GM15510 (cell line): ENCODE data around the gene ORM2.

Source experiments
- POLR2A ChIP-seq: IDR thresholded peaks from 3 replicates; pipeline ENCODE4 v1.6.1; 2011; ENCODE audit warnings: borderline replicate concordance; ENCODE audit not compliant: insufficient read length; ENCODE audit errors: extremely low read depth

The ORM2 gene

DNA sequence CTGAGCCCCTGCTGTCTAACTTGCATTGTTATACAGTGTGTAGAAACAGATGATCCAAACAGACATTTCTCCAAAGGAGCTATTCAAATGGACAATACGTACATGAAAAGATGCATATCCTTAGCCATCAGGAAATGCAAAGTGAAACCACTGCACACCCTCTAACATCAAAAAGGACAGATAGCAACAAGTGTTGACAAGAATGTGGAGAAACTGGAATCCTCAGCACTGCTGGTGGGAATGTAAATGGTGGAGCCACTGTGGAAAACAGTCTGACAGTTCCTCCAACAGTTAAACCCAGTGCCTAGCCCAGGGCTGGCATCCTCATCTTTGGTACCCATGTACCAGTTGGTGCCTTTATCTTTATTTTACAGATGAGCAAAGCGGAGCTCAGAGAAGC lies 8.5 kb downstream of the ORM2 start:
- TF ChIP-seq POLR2A: no peak

DNA sequence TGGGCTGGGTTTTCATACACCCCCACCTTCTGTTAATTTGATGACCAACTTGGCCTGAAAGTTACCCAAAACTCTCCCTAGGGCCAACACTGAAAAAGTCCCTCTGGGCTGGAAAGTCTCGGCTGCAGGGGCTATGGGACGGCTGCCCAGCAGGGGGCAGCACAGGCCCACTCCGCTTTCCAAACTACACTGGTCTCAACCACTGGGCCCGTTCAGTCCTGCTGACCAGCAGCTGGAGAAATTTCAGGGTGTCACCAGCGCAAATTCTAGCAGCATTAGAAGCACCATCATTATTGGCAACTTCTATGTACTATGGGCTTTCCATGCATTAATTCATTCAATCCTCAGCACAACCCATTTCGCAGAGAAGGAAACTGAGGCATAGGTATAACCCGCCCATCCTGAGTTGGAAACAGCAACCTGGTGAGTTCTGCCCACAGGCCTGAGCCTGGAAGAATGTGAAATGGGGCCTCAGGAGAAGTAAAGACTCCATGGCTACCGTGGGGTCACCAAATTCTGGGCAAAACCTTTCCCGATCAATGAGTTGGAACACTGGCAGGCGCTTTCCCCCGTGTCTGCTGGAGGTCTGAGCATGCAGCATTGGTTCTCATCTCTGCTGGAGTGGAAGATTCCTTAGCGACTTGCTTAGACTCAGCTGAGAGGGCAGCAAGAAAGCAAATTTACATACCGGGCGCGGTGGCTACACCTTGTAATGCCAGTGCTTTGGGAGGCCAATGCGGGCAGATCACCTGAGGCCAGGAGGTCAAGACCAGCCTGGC lies 9.7 kb downstream of the ORM2 start:
- TF ChIP-seq POLR2A: no peak

DNA sequence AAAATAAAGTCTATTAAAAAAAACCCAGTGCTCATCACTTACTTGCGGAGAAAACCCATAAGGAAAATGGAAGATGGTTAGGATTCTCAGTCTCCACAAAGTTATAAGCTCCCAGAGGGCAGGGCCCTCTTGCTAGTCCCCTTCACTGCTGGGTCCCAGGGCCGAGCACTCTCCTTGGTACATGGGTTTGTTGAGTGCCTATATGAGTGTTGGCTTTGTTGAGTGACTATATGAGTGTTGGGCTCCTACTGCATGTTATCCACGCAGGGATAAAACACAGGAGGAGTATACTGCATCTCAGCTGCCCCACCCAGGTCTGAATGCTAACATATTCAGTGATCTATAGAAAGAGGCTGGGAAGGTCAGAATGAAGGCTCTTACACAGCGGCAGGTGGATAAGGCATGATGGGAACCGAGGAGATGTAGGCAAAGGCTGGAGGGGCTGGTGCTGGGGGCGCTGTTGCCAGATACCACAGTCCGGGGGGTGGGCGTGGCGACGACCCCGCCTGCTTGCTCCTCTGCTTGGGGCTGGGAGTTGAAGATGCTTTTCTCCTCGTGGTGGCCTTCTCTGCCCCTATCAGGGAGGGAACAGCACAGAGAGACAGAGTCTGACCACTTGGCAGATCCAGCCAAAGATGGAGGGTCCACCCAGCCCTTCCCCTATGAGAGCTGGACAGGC lies 11.6 kb downstream of the ORM2 start:
- TF ChIP-seq POLR2A: peak; percentile 4

DNA sequence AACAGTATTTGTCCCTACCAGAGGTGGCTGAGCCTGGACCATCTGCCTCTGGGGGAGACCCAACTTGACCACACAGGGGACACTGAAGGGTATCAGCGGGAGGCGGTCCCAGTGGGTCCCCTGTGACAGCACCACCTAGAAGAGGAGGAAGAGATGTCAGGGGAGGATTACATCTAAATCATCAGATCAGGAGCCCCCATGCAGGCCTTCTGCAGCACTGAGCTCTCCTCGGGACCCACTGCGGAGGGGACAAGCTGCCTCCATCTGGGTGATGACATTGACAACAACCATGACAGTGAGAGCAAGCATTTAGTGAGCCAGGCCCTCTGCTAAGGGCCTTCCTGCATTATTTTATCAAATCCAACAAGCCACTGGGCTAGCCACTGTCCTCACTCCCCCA lies 12.3 kb downstream of the ORM2 start:
- TF ChIP-seq POLR2A: peak; percentile 7

DNA sequence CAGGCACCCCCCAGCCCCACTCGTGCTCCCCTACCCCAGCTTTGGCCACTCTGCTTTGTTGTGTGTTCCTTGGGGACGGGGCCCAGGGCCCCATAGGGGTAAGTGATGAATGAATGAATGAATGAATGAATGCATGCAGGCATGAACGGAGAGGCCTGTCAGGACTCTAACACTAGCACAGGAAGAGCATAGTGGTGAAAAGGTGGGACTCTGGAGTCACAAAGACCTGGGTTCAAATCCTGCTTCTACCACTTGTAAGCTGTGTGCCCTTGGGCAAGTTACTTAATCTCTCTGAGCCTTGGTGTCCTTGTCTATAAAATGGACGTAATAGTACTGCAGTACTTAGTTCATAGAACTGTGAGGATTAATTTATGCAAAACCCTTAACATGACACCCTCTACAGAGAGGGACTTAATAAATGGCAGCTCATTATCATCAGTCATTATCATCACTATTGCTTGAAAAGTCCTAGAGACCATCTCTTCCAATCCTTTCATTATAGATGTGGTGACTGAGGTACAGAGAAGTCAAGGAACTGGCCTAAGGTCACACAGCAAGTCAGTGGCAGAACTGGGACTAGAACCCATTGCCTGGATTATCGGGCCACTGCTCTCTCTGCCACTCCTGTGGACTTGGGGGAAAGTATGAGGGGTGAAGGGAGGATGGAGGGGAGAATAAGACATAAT lies 13.2 kb downstream of the ORM2 start:
- TF ChIP-seq POLR2A: no peak

DNA sequence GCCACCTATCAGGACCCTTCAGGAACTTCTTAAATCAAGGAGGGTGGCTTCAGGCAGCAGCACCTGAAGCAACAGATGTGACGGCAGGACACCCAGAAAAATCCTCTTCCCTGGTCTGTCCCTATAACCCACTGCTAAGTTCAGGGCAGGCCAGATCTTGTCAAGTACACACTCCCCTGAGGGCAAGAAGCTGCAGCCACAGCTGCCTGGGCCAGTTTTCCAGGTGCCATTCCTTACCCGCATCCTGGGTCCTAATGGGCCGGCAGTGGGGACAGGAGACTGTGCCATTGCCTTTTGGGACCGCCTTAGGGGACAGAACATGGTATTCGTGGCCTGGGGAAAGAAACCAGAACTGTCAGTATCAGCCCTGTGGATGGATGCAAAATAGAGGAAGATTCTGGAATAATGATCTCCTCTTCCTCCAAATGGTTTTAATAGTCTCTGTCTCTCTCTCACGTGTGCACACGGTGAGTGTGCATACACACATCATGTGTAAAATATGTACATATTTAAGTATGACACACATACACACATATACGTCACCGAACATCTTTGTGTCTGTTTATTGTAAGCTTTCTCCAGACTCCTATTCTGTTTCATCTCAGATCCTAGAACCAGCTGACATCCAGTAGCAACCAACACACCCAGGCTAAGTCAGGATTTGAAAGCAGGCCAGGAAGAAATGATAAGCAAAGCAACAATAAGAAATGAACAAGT lies 14.0 kb downstream of the ORM2 start:
- no peak for TF ChIP-seq POLR2A

DNA sequence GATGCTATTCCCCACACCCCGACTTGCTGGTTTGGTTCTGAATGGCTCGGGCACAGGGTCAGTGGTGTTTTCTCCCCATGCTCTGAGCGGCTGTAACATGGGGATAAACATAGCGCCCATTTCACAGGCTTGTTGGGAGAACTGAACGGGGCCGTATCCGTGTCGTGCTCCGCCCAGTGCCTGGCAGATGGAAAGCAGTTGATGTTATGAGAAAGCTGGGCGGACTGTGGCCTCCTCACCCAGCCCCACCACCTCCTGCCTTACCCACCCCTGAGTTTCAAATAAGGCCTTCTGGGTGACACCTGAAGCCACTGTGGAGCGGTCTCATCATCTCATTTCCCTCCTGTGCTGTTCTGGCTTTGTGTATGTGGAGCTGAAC lies 14.5 kb downstream of the ORM2 start:
- TF ChIP-seq POLR2A: no peak

DNA sequence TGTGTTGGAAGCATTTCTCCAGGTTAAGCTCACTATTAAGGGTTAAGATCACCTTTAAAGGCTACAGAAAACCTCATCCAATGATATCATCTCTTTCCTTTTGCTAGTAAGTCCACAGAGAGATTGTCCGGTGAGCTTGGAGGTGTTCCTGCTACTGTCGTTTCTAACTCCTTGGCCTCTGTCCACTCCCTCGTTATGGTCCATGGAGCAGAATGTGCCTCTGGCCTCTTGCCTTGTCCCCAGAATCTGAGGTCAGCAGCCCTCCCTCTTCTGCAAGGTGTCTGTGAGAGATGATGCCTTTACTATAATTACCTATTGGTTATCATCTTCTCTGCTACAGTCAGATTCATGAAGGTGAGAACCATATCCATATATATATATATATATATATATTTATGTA lies 15.0 kb downstream of the ORM2 start:
- no peak for TF ChIP-seq POLR2A

DNA sequence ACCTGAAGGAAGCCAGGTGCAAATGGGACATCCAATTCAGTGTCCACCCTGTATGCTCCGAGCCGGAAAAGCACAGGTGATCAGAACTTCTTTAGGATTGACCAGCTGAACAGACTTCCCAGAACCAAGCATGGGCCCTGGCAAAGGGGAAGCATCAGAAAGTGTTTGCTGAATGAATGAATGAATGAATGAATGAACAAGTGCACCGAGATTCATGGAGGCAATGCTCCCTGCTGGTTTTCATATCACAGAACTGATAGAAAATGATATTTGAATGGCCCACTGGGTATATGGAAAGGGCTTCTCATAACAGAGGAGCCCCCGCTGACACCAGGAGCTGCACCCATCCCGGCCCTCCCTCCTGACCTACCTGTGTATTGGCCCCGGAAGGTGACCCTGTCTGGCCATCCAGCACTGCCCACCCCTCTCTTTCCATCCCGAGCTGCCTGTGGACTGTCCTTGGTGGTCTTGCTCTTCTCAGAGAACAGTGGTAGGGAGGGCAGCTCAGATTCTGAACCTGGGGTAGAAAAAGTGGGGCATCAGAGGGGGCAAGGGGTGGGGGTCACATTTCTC lies 15.9 kb downstream of the ORM2 start:
- no peak for TF ChIP-seq POLR2A

DNA sequence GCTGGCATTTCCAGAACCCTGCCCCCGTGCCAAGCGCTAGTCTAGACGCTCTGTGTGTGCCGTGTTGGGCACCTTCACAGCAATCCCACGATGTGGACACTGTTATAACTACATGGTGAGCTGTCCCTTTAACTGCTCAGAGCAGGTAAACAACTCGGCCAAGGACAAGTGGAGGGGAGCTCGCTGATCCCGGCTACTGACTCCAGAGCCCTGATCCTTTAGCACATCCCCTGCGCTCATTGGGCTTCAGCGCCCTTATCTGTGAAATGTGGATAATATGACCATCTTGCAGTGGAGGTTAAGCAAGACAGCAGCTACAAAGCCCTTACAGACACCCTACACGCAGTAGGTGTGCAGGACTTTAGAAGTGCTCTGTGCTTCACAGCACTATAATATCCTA lies 16.5 kb downstream of the ORM2 start:
- no peak for TF ChIP-seq POLR2A

DNA sequence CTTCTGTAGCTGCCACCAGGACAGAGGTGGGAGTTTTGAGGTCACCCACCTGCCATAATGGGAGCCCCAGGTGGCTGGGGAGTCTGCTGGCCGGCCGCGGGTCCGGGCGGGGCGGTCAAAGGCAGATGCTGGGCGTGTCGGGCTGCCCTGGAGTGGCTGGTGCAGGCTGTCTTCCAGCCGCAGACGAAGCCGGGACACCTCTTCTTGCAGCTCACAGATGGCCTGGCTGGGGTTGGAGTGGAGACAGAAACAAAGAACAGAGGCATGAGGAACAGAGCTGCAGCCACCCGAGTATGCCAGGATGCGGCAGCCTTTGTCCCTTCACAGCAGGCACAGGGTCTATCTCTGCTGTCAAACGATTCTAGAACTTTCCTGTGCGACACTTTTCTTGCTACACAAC lies 18.0 kb downstream of the ORM2 start:
- no peak for TF ChIP-seq POLR2A

DNA sequence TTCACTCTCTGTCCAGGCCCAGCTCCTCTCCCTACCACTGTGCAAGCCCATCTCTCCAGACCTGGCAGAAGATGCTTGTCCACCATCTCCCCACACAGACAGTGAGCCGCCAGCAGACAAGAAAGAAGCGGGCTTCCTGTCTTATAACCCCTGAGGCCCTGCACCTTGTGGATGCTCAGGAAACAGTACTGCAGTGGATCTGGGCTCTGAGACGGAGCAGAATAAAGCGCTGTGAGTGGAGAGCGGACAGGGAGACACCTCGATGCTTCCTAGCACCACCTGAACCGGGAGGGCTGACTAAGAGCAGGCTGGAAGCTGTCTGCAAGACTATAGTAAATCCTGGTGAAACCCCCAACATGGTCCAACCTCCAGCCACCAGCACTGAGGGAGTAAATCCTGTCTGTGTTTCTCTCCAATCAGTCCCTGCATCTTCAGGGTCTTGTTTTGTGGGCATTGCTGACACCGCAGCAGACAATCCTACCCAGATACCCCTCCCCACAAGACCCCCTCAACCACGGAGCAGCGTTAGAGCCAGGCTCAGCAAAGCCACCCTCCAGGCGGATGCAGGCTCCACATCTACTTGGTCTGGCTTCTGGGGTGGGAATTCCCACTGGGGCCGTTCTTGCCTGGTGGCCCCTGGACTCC lies 18.7 kb downstream of the ORM2 start:
- no peak for TF ChIP-seq POLR2A

DNA sequence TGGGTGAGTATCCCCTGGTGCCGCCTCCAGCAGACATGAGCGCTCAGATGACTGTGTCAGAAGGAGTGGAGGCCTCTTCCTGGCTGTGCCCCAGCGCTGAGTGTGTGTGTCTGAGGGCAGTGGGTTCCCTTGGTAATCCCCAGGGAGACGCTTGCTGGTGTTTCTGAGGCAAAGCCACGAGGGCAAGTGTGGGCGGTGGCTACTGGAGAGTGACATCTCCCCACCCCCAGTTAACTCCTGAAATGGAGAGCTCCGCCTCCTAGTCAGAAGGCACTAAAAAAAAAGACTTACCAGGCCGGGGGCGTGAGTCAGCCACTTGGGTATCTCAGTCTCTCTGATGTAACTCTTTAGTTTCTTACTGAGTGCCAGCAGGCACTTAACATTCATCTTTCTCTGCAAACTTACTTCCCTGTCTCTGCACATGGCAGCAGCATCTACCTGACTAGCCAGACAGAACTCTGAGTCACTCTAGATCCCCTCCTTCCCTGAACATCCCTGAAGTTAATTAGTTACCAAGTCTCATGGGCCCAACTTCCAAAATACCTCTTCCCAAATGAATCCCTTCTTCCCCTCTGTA lies 19.3 kb downstream of the ORM2 start:
- peak; percentile 8 for TF ChIP-seq POLR2A
